ENCODE data around the gene TMCO4.

GRCh38 chr1:19640363-19641316 lies 159.1 kb downstream of the TMCO4 start:
- TF ChIP-seq POLR2A (IDR thresholded peaks at IDR 0.05; ENCODE audit: low read length) = no peak
- TF ChIP-seq GATA1 (IDR thresholded peaks at IDR 0.05; ENCODE audit: low read depth, low read length) = no peak

Data from erythroblast (primary cell).